SK-N-SH treated with all-trans-retinoic acid at 6 μM for 48 hours (cell line): ENCODE data around the gene AFG3L2.

Experiments
- ATAC-seq: fragments of 200-7000 bp; cut with Tn5 transposase; 3 replicates; pipeline ENCODE4 v1.9.1; 2020; ENCODE audit warnings: mild to moderate bottlenecking, moderate library complexity
- ARNTL ChIP-seq: fragments of 450-650 bp; formaldehyde crosslinking; IDR thresholded peaks from 2 replicates; pipeline ENCODE4 v1.5.0; 2020; ENCODE audit warnings: low read depth, mild to moderate bottlenecking, moderate library complexity, borderline replicate concordance
- BACH2 ChIP-seq: fragments of 250-450 bp; sonication (Bioruptor Pico); IDR thresholded peaks from 2 replicates; pipeline ENCODE4 v1.9.0; 2021; ENCODE audit warnings: mild to moderate bottlenecking, borderline replicate concordance
- CSDC2 ChIP-seq: fragments of 250-450 bp; sonication (Bioruptor Pico); IDR thresholded peaks from 2 replicates; pipeline ENCODE4 v1.5.0; 2020; ENCODE audit warnings: mild to moderate bottlenecking, moderate library complexity
- ESRRG ChIP-seq: fragments of 250-450 bp; sonication (Bioruptor Pico); IDR thresholded peaks from 2 replicates; pipeline ENCODE4 v1.6.1; 2021; ENCODE audit warnings: mild to moderate bottlenecking
- GLIS3 ChIP-seq: fragments of 250-450 bp; sonication (Bioruptor Pico); IDR thresholded peaks from 2 replicates; pipeline ENCODE4 v1.5.0; 2020; ENCODE audit warnings: mild to moderate bottlenecking, moderate library complexity
- ISL1 ChIP-seq: fragments of 250-450 bp; sonication (Bioruptor Pico); IDR thresholded peaks from 2 replicates; pipeline ENCODE4 v2.1.2; 2022; ENCODE audit warnings: mild to moderate bottlenecking, moderate library complexity
- OSR1 ChIP-seq: fragments of 250-450 bp; sonication (Bioruptor Pico); IDR thresholded peaks from 2 replicates; pipeline ENCODE4 v1.8.0; 2022; ENCODE audit warnings: moderate library complexity, mild to moderate bottlenecking, inconsistent platforms
- PATZ1 ChIP-seq: fragments of 250-450 bp; sonication (Bioruptor Pico); IDR thresholded peaks from 2 replicates; pipeline ENCODE4 v1.8.0; 2020; ENCODE audit warnings: mild to moderate bottlenecking, moderate library complexity, borderline replicate concordance
- PPARA ChIP-seq: fragments of 250-450 bp; sonication (Bioruptor Pico); IDR thresholded peaks from 2 replicates; pipeline ENCODE4 v1.5.0; 2020; ENCODE audit warnings: mild to moderate bottlenecking, borderline replicate concordance
- RARB ChIP-seq: fragments of 250-450 bp; sonication (Bioruptor Pico); IDR thresholded peaks from 2 replicates; pipeline ENCODE4 v1.8.0; 2021; ENCODE audit warnings: mild to moderate bottlenecking, moderate library complexity
- SNAI2 ChIP-seq: fragments of 250-450 bp; sonication (Bioruptor Pico); IDR thresholded peaks from 2 replicates; pipeline ENCODE4 v1.5.0; 2020; ENCODE audit warnings: mild to moderate bottlenecking, moderate library complexity
- TOX ChIP-seq: fragments of 250-450 bp; sonication (Bioruptor Pico); IDR thresholded peaks from 2 replicates; pipeline ENCODE4 v1.8.0; 2021; ENCODE audit warnings: mild to moderate bottlenecking, moderate library complexity, borderline replicate concordance
- TSHZ2 ChIP-seq: fragments of 250-450 bp; sonication (Bioruptor Pico); IDR thresholded peaks from 2 replicates; pipeline ENCODE4 v1.5.0; 2020; ENCODE audit warnings: mild to moderate bottlenecking, moderate library complexity
- ZC3H10 ChIP-seq: fragments of 250-450 bp; sonication (Bioruptor Pico); IDR thresholded peaks from 2 replicates; pipeline ENCODE4 v1.5.1; 2021; ENCODE audit warnings: mild to moderate bottlenecking, moderate library complexity
- ZFP3 ChIP-seq: fragments of 250-450 bp; sonication (Bioruptor Pico); IDR thresholded peaks from 2 replicates; pipeline ENCODE4 v1.5.0; 2020; ENCODE audit warnings: mild to moderate bottlenecking, moderate library complexity
- ZNF565 ChIP-seq: fragments of 450-650 bp; formaldehyde crosslinking; conservative IDR thresholded peaks from 2 replicates; pipeline ENCODE4 v1.5.0; 2020; ENCODE audit warnings: low read depth, mild to moderate bottlenecking, moderate library complexity
- ZNF70 ChIP-seq: fragments of 450-650 bp; formaldehyde crosslinking; IDR thresholded peaks from 2 replicates; pipeline ENCODE4 v1.5.0; 2020; ENCODE audit warnings: mild to moderate bottlenecking, moderate library complexity
- ZNF8 ChIP-seq: fragments of 450-650 bp; formaldehyde crosslinking; IDR thresholded peaks from 2 replicates; pipeline ENCODE4 v1.5.0; 2020; ENCODE audit warnings: mild to moderate bottlenecking, moderate library complexity
- TF ChIP-seq, protein P1 (sequence below): fragments of 250-450 bp; sonication (Bioruptor Pico); IDR thresholded peaks from 2 replicates; pipeline ENCODE4 v1.5.1; 2021; ENCODE audit warnings: mild to moderate bottlenecking, moderate library complexity

The AFG3L2 gene

DNA sequence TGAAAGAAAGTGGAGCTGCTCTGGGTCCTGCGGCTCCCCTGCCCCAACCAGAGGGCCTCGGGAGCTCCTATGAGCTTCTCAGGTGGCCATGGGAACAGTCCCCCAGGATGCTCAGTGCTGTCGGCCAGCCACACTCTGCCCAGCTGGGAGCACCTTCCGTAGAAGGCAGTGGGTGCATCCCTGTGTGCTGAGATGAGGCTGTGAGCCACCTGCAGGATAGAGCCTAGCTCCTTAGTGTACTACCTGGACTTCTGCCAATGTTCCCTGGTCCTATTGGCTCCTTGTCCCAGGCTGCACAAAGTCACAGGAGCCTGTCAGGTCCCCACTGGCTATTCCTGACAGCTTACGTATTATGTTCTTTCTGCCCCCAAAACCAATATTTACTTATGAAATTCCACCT, 46.8 kb upstream of the AFG3L2 start:
- no peak for ATAC-seq
- TF ChIP-seq ARNTL: no peak
- no peak for TF ChIP-seq RARB
- TF ChIP-seq ISL1 (CRISPR knock-in tag): no peak
- TF ChIP-seq ESRRG (CRISPR knock-in tag): no peak
- TF ChIP-seq CSDC2 (CRISPR knock-in tag): no peak
- no peak for TF ChIP-seq ZNF565 (CRISPR knock-in tag)
- TF ChIP-seq SNAI2 (CRISPR knock-in tag): no peak
- TF ChIP-seq TOX (CRISPR knock-in tag): no peak
- TF ChIP-seq, protein P1, sequence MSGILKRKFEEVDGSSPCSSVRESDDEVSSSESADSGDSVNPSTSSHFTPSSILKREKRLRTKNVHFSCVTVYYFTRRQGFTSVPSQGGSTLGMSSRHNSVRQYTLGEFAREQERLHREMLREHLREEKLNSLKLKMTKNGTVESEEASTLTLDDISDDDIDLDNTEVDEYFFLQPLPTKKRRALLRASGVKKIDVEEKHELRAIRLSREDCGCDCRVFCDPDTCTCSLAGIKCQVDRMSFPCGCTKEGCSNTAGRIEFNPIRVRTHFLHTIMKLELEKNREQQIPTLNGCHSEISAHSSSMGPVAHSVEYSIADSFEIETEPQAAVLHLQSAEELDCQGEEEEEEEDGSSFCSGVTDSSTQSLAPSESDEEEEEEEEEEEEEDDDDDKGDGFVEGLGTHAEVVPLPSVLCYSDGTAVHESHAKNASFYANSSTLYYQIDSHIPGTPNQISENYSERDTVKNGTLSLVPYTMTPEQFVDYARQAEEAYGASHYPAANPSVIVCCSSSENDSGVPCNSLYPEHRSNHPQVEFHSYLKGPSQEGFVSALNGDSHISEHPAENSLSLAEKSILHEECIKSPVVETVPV (CRISPR knock-in tag): no peak
- no peak for TF ChIP-seq PPARA (CRISPR knock-in tag)
- TF ChIP-seq ZFP3 (CRISPR knock-in tag): no peak
- no peak for TF ChIP-seq ZC3H10
- no peak for TF ChIP-seq ZNF70 (CRISPR knock-in tag)
- TF ChIP-seq GLIS3 (CRISPR knock-in tag): no peak
- no peak for TF ChIP-seq ZNF8 (CRISPR knock-in tag)
- no peak for TF ChIP-seq TSHZ2 (CRISPR knock-in tag)
- TF ChIP-seq PATZ1 (CRISPR knock-in tag): no peak
- no peak for TF ChIP-seq BACH2 (CRISPR knock-in tag)

- no peak for ATAC-seq
- TF ChIP-seq, protein P1 (CRISPR knock-in tag): no peak
- TF ChIP-seq PATZ1 (CRISPR knock-in tag) (no peak), OSR1 (CRISPR knock-in tag) (no peak), ZC3H10 (no peak), SNAI2 (CRISPR knock-in tag) (no peak), RARB (no peak), TSHZ2 (CRISPR knock-in tag) (no peak)
Measured at GRCh38 chr18:12423393-12423792, 46.4 kb upstream of the AFG3L2 start.
